Ovary (tissue), 3 donors: ENCODE measurements around the gene NOTCH4.

Experiments used
- CTCF ChIP-seq, 3 donors: fragments of 450-650 bp in 2 of 3; fragments of 200-600 bp in 1 of 3; IDR thresholded peaks; one replicate each; pipeline versions ENCODE4 v1.5.1 to v1.8.0; 2016 to 2022; ENCODE audit warnings: antibody characterized with exemption in 3 of 3, mild to moderate bottlenecking in 1 of 3
- POLR2A ChIP-seq: fragments of 450-650 bp; IDR thresholded peaks from one replicate; pipeline ENCODE4 v1.6.1; 2017; ENCODE audit warnings: antibody characterized with exemption, mild to moderate bottlenecking, moderate library complexity
- donor health status: DM: no; HTN: no; CAD: no.

- no peak for TF ChIP-seq CTCF (IDR thresholded peaks at IDR 0.05)
- TF ChIP-seq POLR2A = no peak
Observed at GRCh38 chr6:32267035-32267434, 43.2 kb upstream of the NOTCH4 start.
